Glomerular endothelial cell (primary cell): ENCODE data around the gene CKS1B. TPM values are rescaled to one million over a fixed set of nuclear protein-coding genes. Genes with fewer than 3 reads are reported as not detected.

Experiments used
- DNase-seq: peaks from one replicate; pipeline ENCODE4 v3.0.0-alpha.2; 2011; ENCODE audit warnings: low read depth, low spot score; ENCODE audit errors: extremely low read depth
- total RNA-seq: library from RNA; depleted of rRNA; stranded (reverse); fragments of >200 nt; gene quantifications from 2 replicates; pipeline ENCODE4 v1.2.3, GENCODE V29; 2015

CKS1B gene
- total RNA-seq, 1 donor from 2014 or later: 57.8 TPM

GRCh38 chr1:155000411-155000725 lies 25.9 kb downstream of the CKS1B start:
- DNase-seq: no peak

GRCh38 chr1:155000726-155001424 lies 26.4 kb downstream of the CKS1B start:
- DNase-seq: no peak

- no peak for DNase-seq
These were observed 26.9 kb downstream of the CKS1B start for GRCh38 chr1:155001425-155001674.

GRCh38 chr1:155001675-155002463 lies 27.4 kb downstream of the CKS1B start:
- peak; percentile 79 for DNase-seq

GRCh38 chr1:155002464-155003226 lies 28.2 kb downstream of the CKS1B start, which contains the start of gene ZBTB7B:
Gene ZBTB7B (plus strand): TSS chr1:155002802. CDS start chr1:155014661, 11,859 bp downstream.
- no peak for DNase-seq

GRCh38 chr1:155003227-155003765 lies 28.8 kb downstream of the CKS1B start:
- DNase-seq: no peak

- DNase-seq: no peak
These were observed 29.4 kb downstream of the CKS1B start for GRCh38 chr1:155003766-155004351.

GRCh38 chr1:155004352-155005075 lies 30.0 kb downstream of the CKS1B start:
- no peak for DNase-seq

GRCh38 chr1:155005076-155006011 lies 30.9 kb downstream of the CKS1B start:
- no peak for DNase-seq

- DNase-seq: no peak
These were observed 32.2 kb downstream of the CKS1B start for GRCh38 chr1:155006601-155007101.

- no peak for DNase-seq
These were observed 32.9 kb downstream of the CKS1B start for GRCh38 chr1:155007251-155007828.

GRCh38 chr1:155008015-155008941 lies 33.8 kb downstream of the CKS1B start:
- DNase-seq: no peak

GRCh38 chr1:155009221-155009711 lies 34.8 kb downstream of the CKS1B start:
- no peak for DNase-seq

- no peak for DNase-seq
These were observed 35.3 kb downstream of the CKS1B start for GRCh38 chr1:155009742-155010141.

- DNase-seq: no peak
These were observed 35.9 kb downstream of the CKS1B start for GRCh38 chr1:155010211-155010918.

- no peak for DNase-seq
These were observed 36.5 kb downstream of the CKS1B start for GRCh38 chr1:155011004-155011416.
